GM18909 (cell line): ENCODE data around the gene ZNF783.
A peak's percentile ranks its signal among the peaks of the same experiment; 100 is the strongest.

Source experiments
- ATAC-seq: cut with Tn5 transposase; IDR thresholded peaks from one replicate; pipeline ENCODE4 v1.9.1; 2021; ENCODE audit warnings: mild to moderate bottlenecking; ENCODE audit not compliant: unreplicated experiment, poor library complexity

The ZNF783 gene

DNA sequence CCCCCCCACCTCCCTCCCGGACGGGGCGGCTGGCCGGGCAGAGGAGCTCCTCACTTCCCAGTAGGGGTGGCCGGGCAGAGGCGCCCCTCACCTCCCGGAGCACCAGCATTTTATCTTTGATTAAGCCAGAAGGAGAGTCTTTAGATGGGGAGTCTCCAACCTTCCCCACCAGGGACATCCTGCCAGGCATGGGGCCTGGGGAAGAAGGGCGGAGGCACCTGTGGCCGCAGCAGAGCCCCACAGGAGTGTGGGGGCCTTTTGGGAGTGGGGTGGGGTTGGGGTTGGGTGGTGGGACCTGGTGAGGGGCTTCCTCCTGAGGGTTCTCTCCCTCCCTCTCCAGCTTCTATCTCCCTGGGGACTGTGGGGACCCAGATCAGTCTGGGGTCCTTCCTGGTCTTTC lies 18.2 kb downstream of the ZNF783 start:
- no peak for ATAC-seq

GRCh38 chr7:149280661-149281507 lies 18.9 kb downstream of the ZNF783 start:
- no peak for ATAC-seq

- no peak for ATAC-seq
These were observed 19.7 kb downstream of the ZNF783 start for GRCh38 chr7:149281508-149282330.

DNA sequence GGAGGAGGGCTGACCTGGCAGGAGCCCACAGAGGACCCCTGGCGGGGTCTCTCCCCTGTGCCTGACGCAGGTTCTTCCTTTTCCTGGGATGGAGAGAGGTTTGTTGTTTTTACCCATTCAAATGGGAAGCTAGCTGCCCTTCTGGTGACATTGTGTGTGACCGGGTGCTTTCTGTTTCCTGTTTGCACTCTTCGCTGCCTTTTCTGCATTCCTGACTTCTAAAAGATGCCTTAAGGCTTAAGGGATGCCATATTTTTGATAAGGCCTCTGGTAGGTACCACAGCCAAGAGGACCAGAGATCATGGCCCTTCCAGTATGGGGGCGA lies 20.3 kb downstream of the ZNF783 start:
- ATAC-seq = no peak

GRCh38 chr7:149283321-149283720 lies 21.3 kb downstream of the ZNF783 start:
- no peak for ATAC-seq

- ATAC-seq = peak; percentile 20
These were observed 22.3 kb downstream of the ZNF783 start for GRCh38 chr7:149284343-149284742.

DNA sequence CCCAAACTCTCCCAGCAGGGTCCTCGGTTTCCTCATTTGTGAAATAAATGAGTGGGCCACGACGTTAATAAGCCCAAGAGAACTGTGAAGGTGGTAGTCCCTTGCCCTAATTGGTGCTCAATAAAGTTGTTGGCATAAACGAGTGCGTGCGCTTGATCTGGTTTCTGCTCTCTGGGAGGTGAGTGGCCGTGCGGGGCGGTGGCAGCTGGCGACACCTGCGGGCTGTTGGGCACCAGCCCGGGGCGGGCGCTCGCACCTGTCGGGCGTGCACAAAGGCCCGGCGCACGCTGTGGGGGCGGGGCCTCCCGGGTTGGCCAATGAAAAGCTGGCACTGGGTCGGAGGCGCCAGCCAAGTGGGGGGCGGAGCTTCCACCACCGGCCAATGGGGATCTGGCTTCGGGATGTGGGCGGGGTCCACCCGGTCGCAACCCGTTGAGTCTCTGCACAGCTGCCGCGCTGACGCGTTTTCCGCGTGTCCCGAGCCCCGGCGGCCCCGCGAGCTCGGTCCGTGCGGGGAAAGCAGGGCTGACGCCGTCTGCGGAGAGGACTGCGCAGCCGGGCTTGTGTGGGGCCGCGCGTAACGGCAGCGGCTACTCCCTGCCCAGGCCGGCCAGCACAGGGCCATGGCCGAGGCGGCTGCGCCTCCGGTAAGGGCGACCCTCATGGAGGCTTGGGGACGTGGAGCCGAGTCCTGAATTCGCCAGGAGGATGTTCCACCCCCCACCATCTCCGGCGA lies 23.0 kb downstream of the ZNF783 start:
- ATAC-seq = peak; percentile 97

DNA sequence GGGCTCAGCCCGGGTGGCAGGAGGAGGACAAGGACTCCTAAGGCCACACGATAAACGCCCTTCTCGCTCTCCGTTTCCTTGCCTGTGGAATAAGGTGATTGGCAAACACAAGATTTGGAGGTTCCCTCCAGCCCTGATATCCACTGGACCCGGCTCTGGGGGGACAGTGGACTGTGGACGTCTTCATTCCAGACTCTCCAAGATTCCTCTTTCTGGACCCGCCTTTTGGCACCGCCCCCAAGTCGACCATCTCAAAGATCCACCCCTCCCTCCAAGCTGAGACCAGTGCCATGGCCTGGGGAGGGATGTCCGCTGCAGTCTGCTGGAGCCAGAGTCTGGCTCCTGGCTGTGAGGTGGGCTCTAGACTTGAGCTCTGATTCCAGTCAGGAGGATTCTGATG lies 23.6 kb downstream of the ZNF783 start:
- ATAC-seq = no peak

GRCh38 chr7:149286811-149287400 lies 24.9 kb downstream of the ZNF783 start:
- ATAC-seq = no peak

- no peak for ATAC-seq
These were observed 25.6 kb downstream of the ZNF783 start for GRCh38 chr7:149287622-149288021.

- ATAC-seq = no peak
These were observed 27.3 kb downstream of the ZNF783 start for GRCh38 chr7:149289262-149289661.

- no peak for ATAC-seq
These were observed 27.9 kb downstream of the ZNF783 start for GRCh38 chr7:149289856-149290255.

GRCh38 chr7:149291036-149291780 lies 29.2 kb downstream of the ZNF783 start:
- no peak for ATAC-seq

GRCh38 chr7:149291781-149292461 lies 29.9 kb downstream of the ZNF783 start:
- no peak for ATAC-seq

DNA sequence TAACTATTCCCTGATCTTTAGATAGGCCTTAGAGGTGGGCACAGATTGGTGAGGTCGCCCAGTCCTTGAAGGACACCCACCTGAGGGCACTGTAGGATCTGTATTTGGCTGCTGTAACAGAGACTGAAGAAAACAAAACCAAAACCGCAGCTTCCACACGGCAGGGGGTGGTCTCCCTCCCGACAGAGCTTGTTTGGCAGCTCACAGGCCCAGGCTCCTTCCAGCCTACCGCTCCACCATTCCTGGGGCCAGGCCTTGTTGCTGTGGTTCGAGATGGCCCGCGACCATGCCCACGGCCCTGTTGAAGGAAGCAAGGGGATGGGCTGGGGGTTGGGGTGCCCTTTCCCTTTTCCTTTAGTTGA lies 30.4 kb downstream of the ZNF783 start:
- no peak for ATAC-seq

- no peak for ATAC-seq
These were observed 31.3 kb downstream of the ZNF783 start for GRCh38 chr7:149293338-149293737.

- ATAC-seq = no peak
These were observed 32.1 kb downstream of the ZNF783 start for GRCh38 chr7:149293946-149294633.

DNA sequence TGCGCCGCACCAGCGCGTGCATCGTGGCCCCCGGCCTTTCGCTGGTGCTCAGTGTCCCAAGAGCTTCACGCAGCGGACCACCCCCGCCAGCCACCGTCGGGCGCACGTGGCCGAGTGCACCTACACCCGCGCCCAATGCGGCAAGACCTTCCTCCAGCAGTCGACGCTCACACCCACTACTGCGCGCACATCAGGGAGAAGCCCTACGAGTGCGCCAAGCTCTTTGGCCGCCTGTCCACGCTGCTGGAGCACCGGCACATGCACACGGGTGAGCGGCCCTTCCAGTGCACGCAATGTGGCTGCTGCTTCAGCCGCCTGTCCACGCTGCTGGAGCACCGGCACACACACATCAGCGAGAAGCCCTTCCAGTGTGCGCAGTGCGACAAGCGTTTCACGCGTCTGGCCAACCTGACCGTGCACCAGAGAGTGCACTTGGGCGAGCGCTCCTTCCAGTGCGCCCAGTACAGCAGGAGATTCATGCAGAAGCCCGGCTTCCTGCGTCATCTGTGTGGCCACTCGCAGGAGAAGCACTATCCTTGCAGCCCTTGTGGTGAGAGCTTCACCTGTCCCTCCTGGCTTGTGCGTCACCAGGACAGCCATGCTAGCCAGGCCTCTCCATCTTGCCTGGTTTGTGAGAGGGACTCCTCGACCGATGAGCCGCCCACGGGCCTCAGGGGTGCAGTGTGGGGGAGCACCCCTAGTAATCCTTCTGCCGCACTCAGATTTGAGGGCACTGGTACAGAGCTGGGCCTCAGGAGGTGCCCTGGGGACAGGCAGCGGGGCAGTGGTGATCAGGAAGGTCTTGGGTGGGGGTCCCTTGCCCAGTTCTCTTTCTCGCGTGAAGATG lies 32.9 kb downstream of the ZNF783 start:
- no peak for ATAC-seq
